Transverse colon (tissue), 4 donors: ENCODE measurements around the gene RRAGD.

Experiments used
- CTCF ChIP-seq, 5 experiments: fragments of 200-600 bp in 3 of 5; fragments of 450-650 bp in 2 of 5; sonication (generic) in 3 of 5; IDR thresholded peaks; 1 replicate in 2 of 5; 2 replicates in 3 of 5; pipeline ENCODE4 v1.5.1; 2016 to 2017; ENCODE audit warnings: antibody characterized with exemption in 5 of 5, inconsistent platforms in 3 of 5, mild to moderate bottlenecking in 2 of 5, moderate library complexity in 1 of 5
- POLR2A ChIP-seq: fragments of 450-650 bp; IDR thresholded peaks from one replicate; pipeline ENCODE4 v1.6.1; 2016; ENCODE audit warnings: antibody characterized with exemption, mild to moderate bottlenecking, moderate library complexity
- POLR2AphosphoS5 ChIP-seq, 3 donors: sonication (generic); formaldehyde crosslinking; IDR thresholded peaks; one replicate each; pipeline ENCODE4 v1.6.1; 2016; ENCODE audit warnings: antibody characterized with exemption in 3 of 3

- TF ChIP-seq POLR2A (no peak), CTCF (IDR thresholded peaks at IDR 0.05) (no peak), POLR2AphosphoS5 (IDR thresholded peaks at IDR 0.05) (no peak)
Observed at GRCh38 chr6:89459501-89459900, 47.4 kb upstream of the RRAGD start.
